ENCODE results near the gene PICALM.

PICALM gene

DNA sequence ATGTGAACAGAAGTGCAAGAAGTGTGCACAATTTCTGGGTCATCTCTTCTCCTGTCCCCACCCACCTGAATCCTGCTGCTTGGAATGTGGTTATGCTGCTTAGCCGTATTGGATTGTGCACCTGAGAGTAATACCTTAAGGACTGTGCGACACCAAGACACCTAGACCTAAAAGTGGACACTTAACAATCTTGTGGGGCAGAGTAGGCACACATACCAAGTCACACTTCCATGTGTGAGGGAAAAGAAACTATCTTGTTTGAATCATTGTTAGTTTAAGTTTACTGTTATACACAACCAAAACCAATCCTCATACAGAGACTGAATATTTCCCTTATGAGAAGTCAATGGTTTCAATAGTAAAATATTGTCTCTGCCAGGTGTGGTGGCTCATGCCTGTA is 120.0 kb downstream of the PICALM start:
- ChIA-PET POLR2A (no interaction called here), CTCF (interaction anchor here (0.9 to 1.2 kb wide), 2 partner anchors 270 to 341 kb away, joined by 3 read pairs; no protein-coding TSS in a partner anchor)
- DNase-seq (ENCODE audit: extremely low spot score) = no peak
- TF ChIP-seq, protein P1, sequence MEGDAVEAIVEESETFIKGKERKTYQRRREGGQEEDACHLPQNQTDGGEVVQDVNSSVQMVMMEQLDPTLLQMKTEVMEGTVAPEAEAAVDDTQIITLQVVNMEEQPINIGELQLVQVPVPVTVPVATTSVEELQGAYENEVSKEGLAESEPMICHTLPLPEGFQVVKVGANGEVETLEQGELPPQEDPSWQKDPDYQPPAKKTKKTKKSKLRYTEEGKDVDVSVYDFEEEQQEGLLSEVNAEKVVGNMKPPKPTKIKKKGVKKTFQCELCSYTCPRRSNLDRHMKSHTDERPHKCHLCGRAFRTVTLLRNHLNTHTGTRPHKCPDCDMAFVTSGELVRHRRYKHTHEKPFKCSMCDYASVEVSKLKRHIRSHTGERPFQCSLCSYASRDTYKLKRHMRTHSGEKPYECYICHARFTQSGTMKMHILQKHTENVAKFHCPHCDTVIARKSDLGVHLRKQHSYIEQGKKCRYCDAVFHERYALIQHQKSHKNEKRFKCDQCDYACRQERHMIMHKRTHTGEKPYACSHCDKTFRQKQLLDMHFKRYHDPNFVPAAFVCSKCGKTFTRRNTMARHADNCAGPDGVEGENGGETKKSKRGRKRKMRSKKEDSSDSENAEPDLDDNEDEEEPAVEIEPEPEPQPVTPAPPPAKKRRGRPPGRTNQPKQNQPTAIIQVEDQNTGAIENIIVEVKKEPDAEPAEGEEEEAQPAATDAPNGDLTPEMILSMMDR (IDR thresholded peaks at IDR 0.05; ENCODE audit: control extremely low read depth, extremely low read depth, low read depth, missing control alignments) = no peak

DNA sequence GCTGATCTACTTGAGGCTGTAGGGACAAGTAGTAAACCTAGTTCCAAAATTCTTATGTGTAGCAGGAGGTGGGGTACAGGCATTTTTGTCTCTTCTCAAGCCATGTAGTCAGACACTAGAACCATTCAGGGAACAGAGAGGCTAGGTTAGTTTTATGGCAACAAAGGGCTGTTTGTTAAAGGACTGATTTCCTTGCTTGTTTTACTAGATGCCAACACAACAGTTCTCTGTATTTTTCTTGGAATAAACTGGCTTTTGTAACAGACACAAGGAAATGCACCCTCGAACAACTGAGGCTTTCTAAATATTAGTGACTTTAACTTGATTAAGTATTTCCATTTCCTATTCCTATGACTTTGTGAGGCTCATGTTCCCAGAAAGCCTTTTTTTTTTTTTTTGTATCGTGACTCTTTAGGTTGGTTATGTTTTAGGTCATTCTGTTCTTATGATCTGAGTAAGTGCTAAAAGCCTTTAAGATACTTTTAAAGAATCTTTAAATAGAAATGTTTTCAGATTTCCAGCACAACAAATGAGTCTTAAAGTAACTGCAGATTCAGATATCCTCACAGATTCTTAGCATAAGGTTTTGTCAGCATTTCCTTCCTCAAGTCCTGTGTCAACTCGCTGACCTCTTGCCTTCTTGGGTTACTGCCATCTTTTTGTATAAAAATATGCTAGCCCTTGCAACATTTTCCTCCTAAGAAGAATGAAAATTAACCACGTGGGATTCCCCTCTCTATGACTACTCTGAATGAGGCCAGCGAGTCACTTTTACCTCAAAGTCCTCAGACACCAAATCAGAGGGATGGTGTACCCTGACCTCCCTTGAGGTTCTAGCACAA is 121.2 kb downstream of the PICALM start:
- TF ChIP-seq, protein P1 (IDR thresholded peaks at IDR 0.05; ENCODE audit: control extremely low read depth, extremely low read depth, low read depth, missing control alignments) = no peak
- ChIA-PET POLR2A (no interaction called here), CTCF (interaction anchor here (1.2 kb wide), 1 partner anchor 271 kb away, joined by 3 read pairs; no protein-coding TSS in a partner anchor)
- peak; percentile 23 for DNase-seq (ENCODE audit: extremely low spot score)

DNA sequence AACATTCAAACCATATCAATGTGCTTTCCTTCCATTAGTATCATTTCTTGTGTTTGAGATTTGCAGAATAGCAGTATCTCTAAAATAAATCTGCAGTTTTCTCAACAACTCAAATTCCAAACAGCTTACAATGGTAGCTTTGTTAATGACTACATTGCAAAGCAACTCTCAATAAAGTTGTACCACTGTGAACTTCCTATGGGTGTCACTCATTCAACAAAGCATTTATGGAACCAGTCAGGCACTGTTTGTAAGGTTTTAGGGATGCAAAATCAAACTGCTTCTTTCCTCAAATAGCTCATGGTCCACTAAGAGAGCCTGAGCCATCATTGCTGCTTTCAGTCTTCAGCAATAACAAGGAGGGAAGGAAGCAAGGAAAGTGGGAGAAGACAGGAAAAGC is 122.7 kb downstream of the PICALM start:
- TF ChIP-seq, protein P1 (IDR thresholded peaks at IDR 0.05; ENCODE audit: control extremely low read depth, extremely low read depth, low read depth, missing control alignments) = no peak
- CTCF ChIA-PET = interaction anchor here (0.9 to 1.0 kb wide), 2 partner anchors 24 to 263 kb away, joined by 3 to 4 read pairs; no protein-coding TSS in a partner anchor
- POLR2A ChIA-PET = interaction anchor here (0.6 kb wide), 1 partner anchor 340 kb away, joined by 6 read pairs; no protein-coding TSS in a partner anchor
- DNase-seq (ENCODE audit: extremely low spot score) = no peak

DNA sequence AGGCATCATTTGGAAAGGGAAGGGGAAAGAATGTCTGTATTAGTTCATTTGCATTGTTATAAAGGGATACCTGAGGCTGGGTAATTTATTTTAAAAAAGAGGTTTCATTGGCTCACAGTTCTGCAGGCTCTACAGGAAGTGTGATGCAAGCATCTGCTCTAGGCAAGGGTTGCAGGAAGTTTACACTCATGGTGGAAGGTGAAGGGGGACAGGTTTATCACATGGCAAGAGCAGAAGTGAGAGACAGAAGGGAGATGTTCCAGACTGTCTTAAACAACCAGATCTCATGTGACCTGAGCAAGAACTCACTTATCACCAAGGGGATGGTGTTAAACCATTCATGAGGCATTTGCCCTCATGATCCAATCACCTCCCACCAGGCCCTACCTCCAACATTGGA is 123.1 kb downstream of the PICALM start:
- CTCF ChIA-PET = interaction anchor here (0.9 kb wide), 1 partner anchor 262 kb away, joined by 3 read pairs; no protein-coding TSS in a partner anchor
- POLR2A ChIA-PET = no interaction called here
- DNase-seq (ENCODE audit: extremely low spot score) = no peak
- TF ChIP-seq, protein P1 (IDR thresholded peaks at IDR 0.05; ENCODE audit: control extremely low read depth, extremely low read depth, low read depth, missing control alignments) = no peak

DNA sequence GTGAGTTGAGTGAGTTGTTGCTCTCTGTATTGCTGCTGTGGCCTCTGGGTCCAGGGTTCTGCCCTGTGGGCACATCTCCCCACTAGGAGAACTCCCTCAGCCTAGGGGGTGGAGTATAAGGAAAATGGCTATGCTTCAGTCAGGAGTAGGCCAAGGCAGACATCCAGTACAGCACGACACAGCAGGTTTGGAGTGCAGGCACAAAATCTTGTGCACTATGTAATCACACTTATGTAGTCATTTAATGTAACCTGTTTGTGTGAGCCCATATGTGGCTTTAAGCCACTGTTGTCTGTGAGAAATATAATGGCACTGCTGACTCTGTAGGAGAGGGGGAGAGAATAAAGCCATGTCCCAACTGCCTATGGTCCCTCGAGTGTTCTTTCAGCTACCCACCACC is 123.6 kb downstream of the PICALM start:
- POLR2A ChIA-PET = no interaction called here
- DNase-seq (ENCODE audit: extremely low spot score) = no peak
- CTCF ChIA-PET = interaction anchor here (0.9 to 1.4 kb wide), 2 partner anchors 90 to 262 kb away, joined by 3 to 5 read pairs; partner anchors contain the start of gene CCDC83
- TF ChIP-seq, protein P1 (IDR thresholded peaks at IDR 0.05; ENCODE audit: control extremely low read depth, extremely low read depth, low read depth, missing control alignments) = no peak

DNA sequence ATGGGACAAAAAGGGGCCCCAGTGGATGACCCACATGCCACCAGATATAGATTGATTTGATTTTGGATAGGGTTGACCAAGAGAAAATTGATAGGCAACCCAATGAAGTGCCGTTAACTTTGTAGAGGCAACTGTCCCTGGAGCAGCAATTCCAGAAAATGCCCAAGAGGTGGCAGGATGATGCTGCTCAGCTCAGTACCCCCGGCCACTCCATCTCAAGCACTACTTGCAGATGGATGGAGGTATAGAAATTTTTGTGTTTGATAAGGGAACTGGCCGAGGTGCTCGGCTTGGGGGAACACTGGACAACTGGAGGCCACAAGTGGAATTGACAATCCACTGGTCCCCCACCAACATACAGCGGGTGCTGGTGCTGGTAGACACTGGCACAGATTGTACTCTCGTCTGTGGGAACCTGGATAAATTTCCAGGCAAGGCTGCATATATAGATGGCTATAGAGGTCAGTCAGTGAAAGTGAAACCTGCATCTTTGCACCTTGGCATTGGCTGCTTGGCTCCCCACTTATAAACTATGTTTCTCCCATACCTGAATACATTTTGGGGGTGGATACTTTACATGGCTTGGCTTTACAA is 127.4 kb downstream of the PICALM start:
- CTCF ChIA-PET = interaction anchor here (0.6 to 1.4 kb wide), 5 partner anchors 10 to 252 kb away, joined by 3 to 5 read pairs (median 4); partner anchors contain the start of gene CCDC83
- POLR2A ChIA-PET = no interaction called here
- DNase-seq (ENCODE audit: extremely low spot score) = peak; percentile 49
- TF ChIP-seq, protein P1 (IDR thresholded peaks at IDR 0.05; ENCODE audit: control extremely low read depth, extremely low read depth, low read depth, missing control alignments) = peak; percentile 73
